ENCODE results near the gene SYNE2.

- no peak for TF ChIP-seq EZH2 (IDR thresholded peaks at IDR 0.05)
- no peak for TF ChIP-seq POLR2AphosphoS5 (IDR thresholded peaks at IDR 0.05; ENCODE audit: borderline replicate concordance, low read depth, low read length)
These were observed 58.0 kb downstream of the SYNE2 start for GRCh38 chr14:63910583-63911363.
